ENCODE data around the gene UNC5A.

UNC5A gene

GRCh38 chr5:176847148-176847547, 36.8 kb downstream of the UNC5A start:
- no peak for DNase-seq

- no peak for DNase-seq
Measured at GRCh38 chr5:176847726-176848290, 37.4 kb downstream of the UNC5A start.

GRCh38 chr5:176848651-176849050, 38.3 kb downstream of the UNC5A start:
- DNase-seq, result no peak

GRCh38 chr5:176849611-176850227, 39.4 kb downstream of the UNC5A start:
- DNase-seq, result no peak

- DNase-seq, result no peak
Measured at GRCh38 chr5:176850371-176851245, 40.2 kb downstream of the UNC5A start.

GRCh38 chr5:176851380-176851779, 41.0 kb downstream of the UNC5A start:
- DNase-seq, result no peak

- no peak for DNase-seq
Measured at GRCh38 chr5:176851871-176852658, 41.7 kb downstream of the UNC5A start.

GRCh38 chr5:176853151-176853778, 42.9 kb downstream of the UNC5A start:
- DNase-seq, result no peak

- no peak for DNase-seq
Measured at GRCh38 chr5:176854164-176854563, 43.8 kb downstream of the UNC5A start.

GRCh38 chr5:176855598-176855997, 45.2 kb downstream of the UNC5A start:
- no peak for DNase-seq

- no peak for DNase-seq
Measured at GRCh38 chr5:176856746-176857145, 46.4 kb downstream of the UNC5A start.

- DNase-seq, result no peak
Measured at GRCh38 chr5:176857216-176857893, 47.0 kb downstream of the UNC5A start.

GRCh38 chr5:176857894-176858273, 47.5 kb downstream of the UNC5A start:
- DNase-seq, result no peak

- no peak for DNase-seq
Measured at GRCh38 chr5:176859916-176860315, 49.6 kb downstream of the UNC5A start.

- no peak for DNase-seq
Measured at GRCh38 chr5:176860381-176860780, 50.0 kb downstream of the UNC5A start.

- no peak for DNase-seq
Measured at GRCh38 chr5:176861276-176861675, 50.9 kb downstream of the UNC5A start.

GRCh38 chr5:176862330-176862995, 52.1 kb downstream of the UNC5A start:
- no peak for DNase-seq

- DNase-seq, result no peak
Measured at GRCh38 chr5:176863041-176863764, 52.8 kb downstream of the UNC5A start.

GRCh38 chr5:176863765-176864098, 53.4 kb downstream of the UNC5A start:
- no peak for DNase-seq

GRCh38 chr5:176864755-176865154, 54.4 kb downstream of the UNC5A start:
- no peak for DNase-seq

GRCh38 chr5:176865964-176866363, 55.6 kb downstream of the UNC5A start:
- DNase-seq, result no peak
